Activated naive CD4-positive, alpha-beta T cell treated with anti-CD3 and anti-CD28 coated beads for 36 hours (primary cell): ENCODE measurements around the gene TSC2. TPM values are rescaled to one million over a fixed set of nuclear protein-coding genes. Genes with fewer than 3 reads are reported as not detected.

Experiments
- CTCF ChIA-PET: fragments of 350-600 bp; sonication (Branson Sonifier 250); formaldehyde crosslinking; loops from one replicate; lab custom pipeline; 2021; ENCODE audit warnings: antibody characterized with exemption; lab: Charles Lee
- DNase-seq: peaks from one replicate; pipeline ENCODE4 v3.0.0-alpha.2; 2020
- H3K27ac Mint-ChIP-seq: one replicate; pipeline ENCODE4 v1.8.0; 2021; ENCODE audit warnings: mild to moderate bottlenecking, mixed read lengths
- H3K27me3 Mint-ChIP-seq: one replicate; pipeline ENCODE4 v1.8.0; 2021; ENCODE audit warnings: low read depth, mixed read lengths
- H3K36me3 Mint-ChIP-seq: one replicate; pipeline ENCODE4 v1.8.0; 2021; ENCODE audit warnings: low read depth, mixed read lengths
- H3K4me1 Mint-ChIP-seq: one replicate; pipeline ENCODE4 v1.8.0; 2021; ENCODE audit warnings: low read depth, mixed read lengths
- H3K4me3 Mint-ChIP-seq: one replicate; pipeline ENCODE4 v1.8.0; 2021; ENCODE audit warnings: mild to moderate bottlenecking, moderate library complexity, mixed read lengths
- H3K9me3 Mint-ChIP-seq: one replicate; pipeline ENCODE4 v1.8.0; 2021; ENCODE audit warnings: mixed read lengths
- intact Hi-C: fragments of 100-400 bp; cut with micrococcal nuclease; formaldehyde crosslinking; loops from one replicate; pipeline ENCODE4 v1.15.1; 2023
- total RNA-seq, 2 experiments: library from RNA; stranded (reverse); gene quantifications; one replicate each; pipeline ENCODE4 v1.2.3, GENCODE V29; 2021

The TSC2 gene
- total RNA-seq, 2 experiments from 2014 or later: 72.3 to 72.7 TPM

DNA sequence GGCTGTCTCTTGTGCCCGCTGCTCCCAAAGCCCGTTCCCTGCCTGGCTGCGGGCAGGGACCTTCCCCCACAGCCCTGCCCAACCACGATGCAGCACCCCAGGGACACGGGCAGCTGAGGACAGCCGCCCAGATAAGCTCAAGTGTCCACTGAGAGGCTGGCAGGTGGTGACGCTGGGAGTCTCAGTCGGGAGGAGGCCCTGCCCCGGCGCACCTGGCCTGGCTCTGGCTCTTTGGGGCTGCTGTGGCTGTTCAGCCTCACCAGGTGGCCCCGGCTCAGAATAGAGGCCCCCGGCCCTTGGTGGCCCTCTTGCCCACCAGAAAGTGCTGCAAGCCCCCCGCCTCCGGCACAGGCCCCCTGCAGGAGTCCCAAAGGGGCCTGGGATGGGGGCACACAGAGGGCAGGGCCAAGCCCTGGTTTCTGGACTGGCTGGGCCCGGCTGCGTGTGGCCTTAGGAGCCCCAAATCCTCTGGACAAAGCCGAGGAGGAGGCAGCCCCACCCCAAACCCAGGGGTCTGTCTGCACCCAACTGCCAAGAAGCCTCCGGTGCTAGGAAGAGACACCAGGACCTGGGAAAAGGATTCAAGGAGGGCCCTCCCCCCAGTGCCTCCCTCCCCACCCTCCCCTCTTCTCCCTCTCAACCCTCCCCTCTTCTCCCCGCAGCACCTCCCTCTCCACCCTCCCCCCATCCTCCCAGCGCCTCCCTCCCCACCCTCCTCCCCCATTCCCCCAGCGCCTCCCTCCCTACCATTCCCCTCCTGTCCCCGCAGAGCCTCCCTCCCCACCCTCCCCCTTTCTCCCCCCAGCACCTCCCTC lies 5.4 kb upstream of the TSC2 start:
- DNase-seq: no peak
- Mint-ChIP-seq H3K9me3 (no peaks in the 10 kb centered on the region), H3K4me1 (peaks cover 4% of the 10 kb centered on the region), H3K27me3 (no peaks in the 10 kb centered on the region), H3K36me3 (no peaks in the 10 kb centered on the region), H3K27ac (no peak overlapping the region), H3K4me3 (no peak overlapping the region)
- intact Hi-C loops: no loop called here
- CTCF ChIA-PET: no interaction called here

DNA sequence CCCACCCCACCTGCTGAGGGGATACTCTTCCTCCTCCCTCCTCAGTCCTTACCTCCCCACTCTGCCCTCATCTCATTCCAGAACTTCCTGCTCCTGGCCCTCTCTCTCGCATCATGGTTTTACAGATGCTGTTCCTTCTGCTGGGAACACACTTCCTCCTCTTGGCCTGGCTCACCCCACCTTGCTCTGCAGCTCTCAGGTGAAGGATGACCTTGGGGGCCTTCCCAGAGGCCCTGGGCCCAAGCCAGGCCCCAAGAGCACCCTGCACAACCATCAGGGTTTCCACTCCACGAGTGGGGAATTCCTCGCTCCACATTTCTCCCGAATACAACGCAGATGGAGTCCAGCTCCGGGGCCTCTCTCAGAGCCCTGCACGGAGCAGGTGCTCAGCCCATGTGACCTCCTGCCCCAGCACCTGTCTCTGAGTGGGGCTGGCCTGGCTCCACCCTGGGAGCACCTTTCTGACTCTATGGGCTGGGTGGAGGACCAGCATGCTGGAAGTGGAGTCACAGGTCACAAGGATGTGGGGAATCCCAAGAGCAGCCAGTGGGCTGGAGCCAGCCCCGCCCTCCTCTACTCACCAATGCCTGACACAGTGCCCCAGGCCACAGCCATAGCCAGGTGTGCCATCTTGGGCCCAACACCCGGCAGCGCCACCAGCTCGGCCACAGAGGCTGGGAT lies 4.7 kb upstream of the TSC2 start:
- Mint-ChIP-seq H3K9me3 (no peaks in the 10 kb centered on the region), H3K36me3 (no peaks in the 10 kb centered on the region), H3K27me3 (no peaks in the 10 kb centered on the region), H3K4me1 (peaks cover 4% of the 10 kb centered on the region), H3K27ac (no peak overlapping the region), H3K4me3 (no peak overlapping the region)
- DNase-seq: no peak
- CTCF ChIA-PET: no interaction called here
- intact Hi-C loops: no loop called here

DNA sequence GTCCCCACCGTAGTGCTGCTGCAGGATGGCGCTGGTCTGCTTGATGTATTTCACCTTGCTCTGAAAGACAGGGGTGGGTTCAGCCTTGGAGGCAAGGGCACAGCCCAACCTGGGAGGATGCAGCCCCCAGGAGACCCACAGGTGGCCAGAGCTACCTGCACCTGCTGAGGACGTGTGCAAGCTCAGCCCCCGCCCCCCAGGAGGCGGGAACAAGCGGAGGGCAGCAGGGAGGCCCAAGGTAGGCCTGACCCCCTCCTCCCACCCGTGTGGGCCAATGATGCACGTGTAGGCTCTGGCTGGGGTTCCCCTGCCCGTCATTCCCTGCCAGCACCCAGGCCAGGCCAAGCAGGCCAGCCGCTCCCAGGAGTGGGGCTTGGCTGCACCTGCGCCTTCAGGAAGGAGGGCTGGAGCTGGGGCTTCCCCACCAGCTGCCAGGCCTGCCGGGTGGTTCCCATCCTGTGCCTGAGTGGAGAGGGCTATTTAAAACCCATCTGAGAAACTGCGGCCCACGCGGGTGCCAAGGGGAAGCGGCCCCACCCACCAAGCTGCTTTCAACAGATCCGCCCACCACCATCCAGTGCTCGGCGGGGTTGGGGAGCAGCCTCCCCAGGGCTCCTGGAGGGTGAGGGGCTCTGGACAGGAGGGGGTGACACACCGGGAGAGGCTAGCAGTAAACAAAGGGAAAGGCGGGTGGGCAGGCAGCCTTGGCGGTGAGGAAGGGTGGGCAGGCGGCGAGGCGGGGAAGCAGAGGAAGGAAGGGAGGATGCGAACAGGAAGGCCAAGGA lies 3.9 kb upstream of the TSC2 start:
- intact Hi-C loops: no loop called here
- CTCF ChIA-PET: interaction anchor here (1.5 kb wide), 1 partner anchor 96 kb away, joined by 4 read pairs; no protein-coding TSS in a partner anchor
- Mint-ChIP-seq H3K27ac (no peak overlapping the region), H3K4me3 (no peak overlapping the region), H3K27me3 (no peaks in the 10 kb centered on the region), H3K36me3 (no peaks in the 10 kb centered on the region), H3K9me3 (no peaks in the 10 kb centered on the region), H3K4me1 (peaks cover 12% of the 10 kb centered on the region)
- DNase-seq: no peak

DNA sequence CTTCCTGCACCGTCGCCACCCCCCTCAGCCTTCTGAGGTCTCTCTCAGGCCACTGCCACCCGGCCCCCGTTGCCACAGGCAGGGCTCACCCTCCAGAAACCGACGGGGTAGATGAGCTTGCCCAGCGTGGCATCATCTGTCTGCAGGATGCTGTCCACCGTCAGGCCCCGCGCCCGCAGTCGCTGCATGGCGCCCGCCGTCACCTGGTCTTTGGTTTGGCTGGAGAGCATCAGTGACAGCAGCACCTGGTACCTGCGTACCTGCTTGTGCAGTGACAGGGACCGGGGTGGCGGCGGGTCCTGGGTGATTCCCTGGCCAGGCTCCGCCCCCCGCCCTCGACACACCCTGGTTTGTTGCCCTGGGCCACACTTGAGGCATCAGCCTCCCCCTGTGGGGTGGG lies 3.2 kb upstream of the TSC2 start:
- H3K36me3 Mint-ChIP-seq: no peaks in the 10 kb centered on the region
- no peaks in the 10 kb centered on the region for H3K9me3 Mint-ChIP-seq
- no peak overlapping the region for H3K4me3 Mint-ChIP-seq
- intact Hi-C loops: no loop called here
- H3K27me3 Mint-ChIP-seq: no peaks in the 10 kb centered on the region
- no peak for DNase-seq
- CTCF ChIA-PET: interaction anchor here (1.5 kb wide), 1 partner anchor 96 kb away, joined by 4 read pairs; no protein-coding TSS in a partner anchor
- peaks cover 16% of the 10 kb centered on the region for H3K4me1 Mint-ChIP-seq
- no peak overlapping the region for H3K27ac Mint-ChIP-seq

GRCh38 chr16:2045965-2046892 lies 1.6 kb upstream of the TSC2 start:
- CTCF ChIA-PET: interaction anchor here (1.6 kb wide), 1 partner anchor 98 kb away, joined by 5 read pairs; no protein-coding TSS in a partner anchor
- peaks cover 16% of the 10 kb centered on the region for H3K4me1 Mint-ChIP-seq
- peaks cover 1% of the 10 kb centered on the region for H3K36me3 Mint-ChIP-seq
- no peaks in the 10 kb centered on the region for H3K9me3 Mint-ChIP-seq
- DNase-seq: no peak
- H3K4me3 Mint-ChIP-seq: peak overlapping the region; percentile 93
- H3K27ac Mint-ChIP-seq: no peak overlapping the region
- no peaks in the 10 kb centered on the region for H3K27me3 Mint-ChIP-seq
- intact Hi-C loops: loop anchor here (2.0 to 5.0 kb wide), 2 partner anchors 17 to 976 kb away; partner anchors contain the start of genes HCFC1R1, THOC6 and TNFRSF12A

DNA sequence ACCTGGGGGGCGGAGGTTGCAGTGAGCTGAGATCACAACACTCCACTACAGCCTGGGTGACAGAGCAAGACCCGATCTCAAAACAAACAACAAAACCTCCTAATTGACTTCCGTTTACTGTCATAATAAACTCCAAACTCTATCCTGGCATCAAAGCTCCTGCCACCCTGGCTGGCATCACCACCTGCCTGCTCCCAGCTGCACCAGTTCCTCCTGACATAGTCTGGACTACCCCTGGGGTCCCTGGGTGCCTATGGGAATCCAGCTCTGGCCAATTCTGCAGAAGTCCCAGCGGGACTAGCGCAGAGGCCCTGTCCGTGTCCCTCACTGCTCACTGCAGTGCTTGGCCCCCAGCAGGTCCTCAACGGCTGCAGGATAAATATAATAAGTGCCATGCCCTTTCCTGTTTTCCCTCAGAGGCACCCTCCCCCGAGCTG lies 874 bp upstream of the TSC2 start:
- H3K4me3 Mint-ChIP-seq: peak overlapping the region; percentile 93
- H3K4me1 Mint-ChIP-seq: peaks cover 16% of the 10 kb centered on the region
- CTCF ChIA-PET: interaction anchor here (0.9 to 1.6 kb wide), 2 partner anchors 97 to 100 kb away, joined by 3 to 5 read pairs; no protein-coding TSS in a partner anchor
- peaks cover 2% of the 10 kb centered on the region for H3K36me3 Mint-ChIP-seq
- DNase-seq: no peak
- H3K27ac Mint-ChIP-seq: no peak overlapping the region
- intact Hi-C loops: loop anchor here (1.0 to 5.0 kb wide), 3 partner anchors 18 to 975 kb away; partner anchors contain the start of genes HCFC1R1, THOC6, TNFRSF12A and TRAF7
- H3K9me3 Mint-ChIP-seq: no peaks in the 10 kb centered on the region
- H3K27me3 Mint-ChIP-seq: no peaks in the 10 kb centered on the region

DNA sequence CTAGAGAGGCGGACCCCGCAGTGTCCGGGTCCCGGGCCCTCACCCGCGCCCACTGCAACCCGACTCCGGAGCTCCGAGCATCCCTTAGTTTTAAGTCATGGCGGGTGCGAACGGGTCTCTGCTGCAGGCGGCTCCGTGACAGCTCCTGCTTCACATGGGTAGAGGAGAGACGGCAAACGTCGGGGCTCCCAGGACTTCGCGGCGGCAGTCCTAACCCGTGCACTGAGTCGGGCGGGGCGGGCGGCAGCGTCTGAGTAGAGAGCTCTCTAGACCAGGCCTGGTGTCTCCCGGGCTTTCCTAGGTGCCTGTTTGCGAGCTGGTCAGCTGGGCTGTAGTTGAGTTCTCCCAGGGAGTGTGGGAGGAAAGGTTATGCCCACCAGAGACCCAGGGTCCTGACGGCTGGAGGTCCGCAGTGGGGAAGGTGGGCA lies 345 bp downstream of the TSC2 start:
- Mint-ChIP-seq H3K4me1 (peaks cover 16% of the 10 kb centered on the region), H3K27ac (peak overlapping the region; percentile 61), H3K4me3 (peak overlapping the region; percentile 93), H3K27me3 (no peaks in the 10 kb centered on the region), H3K36me3 (peaks cover 2% of the 10 kb centered on the region), H3K9me3 (no peaks in the 10 kb centered on the region)
- CTCF ChIA-PET: interaction anchor here (0.6 to 1.3 kb wide), 6 partner anchors 18 to 168 kb away, joined by 3 to 5 read pairs (median 4); partner anchors contain the start of gene PKD1
- DNase-seq: peak; percentile 36
- intact Hi-C loops: loop anchor here (2.0 to 5.0 kb wide), 2 partner anchors 77 to 974 kb away; partner anchors contain the start of genes HCFC1R1, THOC6 and TNFRSF12A

- Mint-ChIP-seq H3K27me3 (no peaks in the 10 kb centered on the region), H3K9me3 (no peaks in the 10 kb centered on the region), H3K36me3 (peaks cover 6% of the 10 kb centered on the region), H3K4me1 (peaks cover 11% of the 10 kb centered on the region), H3K27ac (no peak overlapping the region), H3K4me3 (no peak overlapping the region)
- intact Hi-C loops: no loop called here
- CTCF ChIA-PET: interaction anchor here (0.6 kb wide), 1 partner anchor 331 kb away, joined by 3 read pairs; no protein-coding TSS in a partner anchor
- no peak for DNase-seq
Observed at GRCh38 chr16:2053211-2053610, 5.4 kb downstream of the TSC2 start.

DNA sequence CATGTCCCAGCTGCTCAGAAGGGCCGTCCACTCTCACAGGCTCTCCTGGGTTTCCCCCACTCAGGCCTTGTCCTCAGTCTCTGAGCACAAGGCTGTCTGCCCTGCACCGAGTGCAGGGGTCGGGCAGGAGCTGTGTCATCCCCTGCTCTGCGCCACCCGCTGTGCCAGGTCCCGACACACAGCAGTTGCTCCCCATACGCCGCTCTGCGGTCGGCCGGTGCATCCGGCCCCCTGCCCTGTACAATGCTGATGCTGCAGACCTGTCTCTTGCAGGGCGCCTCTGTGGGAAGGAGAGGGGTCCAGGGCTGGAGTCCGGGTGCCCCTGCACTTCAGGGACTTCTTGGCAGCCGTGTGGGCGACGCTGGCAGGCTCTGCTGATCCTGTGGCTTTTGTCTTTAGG lies 6.1 kb downstream of the TSC2 start:
- H3K27ac Mint-ChIP-seq: no peak overlapping the region
- H3K27me3 Mint-ChIP-seq: no peaks in the 10 kb centered on the region

DNA sequence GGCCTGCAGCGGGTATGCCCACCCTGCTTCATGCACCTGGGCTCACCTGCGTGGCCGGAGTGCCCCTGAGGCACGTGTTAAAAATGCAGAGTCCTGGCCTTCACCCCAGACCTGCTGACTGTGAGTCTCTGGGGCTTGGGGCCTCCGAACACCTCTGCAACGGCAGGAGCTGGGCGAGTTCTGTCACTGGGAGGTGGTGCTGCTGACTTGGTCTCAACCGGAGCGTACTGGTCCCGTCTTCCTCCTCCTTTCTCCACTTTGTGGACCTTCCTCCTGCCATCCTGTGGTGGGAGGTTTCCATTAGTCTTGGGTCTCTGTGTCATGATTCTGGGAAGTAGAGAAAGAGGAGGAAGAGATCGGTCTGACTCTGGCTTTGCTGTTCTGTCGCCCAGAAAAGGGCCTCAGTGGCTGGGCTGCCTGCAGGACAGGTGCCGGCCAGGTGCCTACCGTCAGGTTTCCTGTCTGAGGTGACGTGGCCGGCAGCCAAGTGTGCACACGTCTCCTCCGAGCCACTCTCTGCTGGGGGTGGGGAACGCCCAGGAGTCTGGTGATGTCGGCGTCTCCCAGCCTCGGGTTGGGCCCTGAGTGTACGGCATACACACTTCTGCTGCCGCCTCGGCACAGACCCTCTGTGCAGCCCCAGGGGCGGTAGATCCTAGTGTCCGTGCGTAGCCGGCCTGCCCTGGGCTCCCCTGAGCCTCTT lies 6.9 kb downstream of the TSC2 start:
- H3K4me1 Mint-ChIP-seq: no peaks in the 10 kb centered on the region

More for the DNA sequence above, 6.1 kb downstream of the TSC2 start:
- CTCF ChIA-PET: no interaction called here
- peaks cover 6% of the 10 kb centered on the region for H3K36me3 Mint-ChIP-seq
- H3K9me3 Mint-ChIP-seq: no peaks in the 10 kb centered on the region
- no peak overlapping the region for H3K4me3 Mint-ChIP-seq
- H3K4me1 Mint-ChIP-seq: peaks cover 4% of the 10 kb centered on the region
- intact Hi-C loops: no loop called here
- no peak for DNase-seq

More for the DNA sequence above, 6.9 kb downstream of the TSC2 start:
- H3K27ac Mint-ChIP-seq: no peak overlapping the region
- CTCF ChIA-PET: no interaction called here
- peaks cover 6% of the 10 kb centered on the region for H3K36me3 Mint-ChIP-seq
- no peak for DNase-seq
- H3K9me3 Mint-ChIP-seq: no peaks in the 10 kb centered on the region
- H3K27me3 Mint-ChIP-seq: no peaks in the 10 kb centered on the region
- no peak overlapping the region for H3K4me3 Mint-ChIP-seq
- intact Hi-C loops: no loop called here
